Activated CD8-positive, alpha-beta memory T cell treated with anti-CD3 and anti-CD28 coated beads for 36 hours (primary cell): ENCODE results near the gene NAPA. TPM values are rescaled to one million over a fixed set of nuclear protein-coding genes. Genes with fewer than 3 reads are reported as not detected.

Experiments
- CTCF ChIA-PET: fragments of 350-600 bp; sonication (Branson Sonifier 250); formaldehyde crosslinking; loops from one replicate; lab custom pipeline; 2021; ENCODE audit warnings: antibody characterized with exemption; lab: Charles Lee
- POLR2A ChIA-PET: fragments of 350-600 bp; sonication (Branson Sonifier 250); formaldehyde crosslinking; loops from one replicate; lab custom pipeline; 2021; ENCODE audit warnings: antibody characterized with exemption; lab: Charles Lee
- total RNA-seq, 2 experiments: library from RNA; stranded (reverse); gene quantifications; one replicate each; pipeline ENCODE4 v1.2.3, GENCODE V29; 2021

NAPA gene
- total RNA-seq, 2 experiments from 2014 or later: 59.0 to 68.5 TPM

GRCh38 chr19:47531640-47532387, 17.0 kb upstream of the NAPA start:
- ChIA-PET POLR2A (no interaction called here), CTCF (no interaction called here)

GRCh38 chr19:47529018-47529742, 14.3 kb upstream of the NAPA start:
- ChIA-PET POLR2A (interaction anchor here (0.7 kb wide), 2 partner anchors 93 to 299 kb away, joined by 3 to 4 read pairs; no protein-coding TSS in a partner anchor), CTCF (interaction anchor here (0.7 to 1.8 kb wide), 2 partner anchors 14 to 1259 kb away, joined by 3 to 7 read pairs; partner anchors contain the start of gene NAPA)

GRCh38 chr19:47526798-47527197, 11.9 kb upstream of the NAPA start:
- POLR2A ChIA-PET: no interaction called here
- CTCF ChIA-PET: no interaction called here

- POLR2A ChIA-PET: no interaction called here
These were observed 8.6 kb upstream of the NAPA start for GRCh38 chr19:47523473-47523872.

GRCh38 chr19:47521473-47522180, 6.8 kb upstream of the NAPA start:
- POLR2A ChIA-PET: interaction anchor here (0.6 kb wide), 1 partner anchor 202 kb away, joined by 6 read pairs; no protein-coding TSS in a partner anchor
- CTCF ChIA-PET: interaction anchor here (0.6 to 1.3 kb wide), 3 partner anchors 9 to 347 kb away, joined by 3 read pairs; no protein-coding TSS in a partner anchor

More at GRCh38 chr19:47523473-47523872, 8.6 kb upstream of the NAPA start:
- CTCF ChIA-PET: interaction anchor here (0.8 to 1.3 kb wide), 3 partner anchors 11 to 146 kb away, joined by 3 read pairs; no protein-coding TSS in a partner anchor

GRCh38 chr19:47520839-47521238, 6.0 kb upstream of the NAPA start:
- ChIA-PET CTCF (interaction anchor here (0.6 kb wide), 1 partner anchor 1011 kb away, joined by 3 read pairs; no protein-coding TSS in a partner anchor), POLR2A (no interaction called here)

- ChIA-PET POLR2A (no interaction called here), CTCF (interaction anchor here (0.6 to 0.9 kb wide), 2 partner anchors 178 to 1011 kb away, joined by 3 to 4 read pairs; no protein-coding TSS in a partner anchor)
These were observed 5.5 kb upstream of the NAPA start for GRCh38 chr19:47520343-47520806.

GRCh38 chr19:47518854-47519253, 4.0 kb upstream of the NAPA start:
- CTCF ChIA-PET: interaction anchor here (0.8 to 2.2 kb wide), 2 partner anchors 55 to 82 kb away, joined by 4 to 6 read pairs; no protein-coding TSS in a partner anchor
- POLR2A ChIA-PET: no interaction called here

GRCh38 chr19:47518139-47518538, 3.3 kb upstream of the NAPA start:
- ChIA-PET POLR2A (interaction anchor here (0.7 kb wide), 1 partner anchor 919 kb away, joined by 5 read pairs; no protein-coding TSS in a partner anchor), CTCF (interaction anchor here (0.8 to 2.2 kb wide), 3 partner anchors 55 to 82 kb away, joined by 3 to 6 read pairs (median 4); no protein-coding TSS in a partner anchor)

- ChIA-PET CTCF (interaction anchor here (0.6 to 1.3 kb wide), 3 partner anchors 79 to 229 kb away, joined by 3 read pairs; no protein-coding TSS in a partner anchor), POLR2A (interaction anchor here (0.9 kb wide), 1 partner anchor 30 kb away, joined by 4 read pairs; the partner anchor contains the start of gene KPTN)
These were observed 553 bp downstream of the NAPA start for GRCh38 chr19:47514151-47514868.

- POLR2A ChIA-PET: interaction anchor here (0.7 kb wide), 1 partner anchor 13 kb away, joined by 5 read pairs; no protein-coding TSS in a partner anchor
- CTCF ChIA-PET: interaction anchor here (1.1 to 1.2 kb wide), 2 partner anchors 10 to 29 kb away, joined by 3 to 4 read pairs; partner anchors contain the start of gene KPTN
These were observed 1.9 kb downstream of the NAPA start for GRCh38 chr19:47512948-47513319.

GRCh38 chr19:47512183-47512947, 2.5 kb downstream of the NAPA start:
- ChIA-PET CTCF (interaction anchor here (0.6 to 1.2 kb wide), 3 partner anchors 10 to 76 kb away, joined by 3 to 4 read pairs (median 3); partner anchors contain the start of gene KPTN), POLR2A (no interaction called here)

- CTCF ChIA-PET: interaction anchor here (0.9 to 1.2 kb wide), 3 partner anchors 11 to 75 kb away, joined by 3 to 4 read pairs (median 3); partner anchors contain the start of gene KPTN
- POLR2A ChIA-PET: no interaction called here
These were observed 3.2 kb downstream of the NAPA start for GRCh38 chr19:47511681-47512080.

- POLR2A ChIA-PET: no interaction called here
- CTCF ChIA-PET: interaction anchor here (0.6 to 1.1 kb wide), 4 partner anchors 15 to 184 kb away, joined by 3 to 4 read pairs (median 3); partner anchors contain the start of gene KPTN
These were observed 3.7 kb downstream of the NAPA start for GRCh38 chr19:47511128-47511517.

GRCh38 chr19:47510516-47511127, 4.2 kb downstream of the NAPA start:
- ChIA-PET CTCF (interaction anchor here (0.5 to 1.1 kb wide), 5 partner anchors 15 to 184 kb away, joined by 3 to 4 read pairs (median 3); partner anchors contain the start of gene KPTN), POLR2A (no interaction called here)

- ChIA-PET POLR2A (no interaction called here), CTCF (interaction anchor here (0.5 kb wide), 1 partner anchor 32 kb away, joined by 3 read pairs; no protein-coding TSS in a partner anchor)
These were observed 4.9 kb downstream of the NAPA start for GRCh38 chr19:47509973-47510372.
